Endodermal cell (in vitro differentiated cells): ENCODE measurements around the gene OLR1. TPM values are rescaled to one million over a fixed set of nuclear protein-coding genes. Genes with fewer than 3 reads are reported as not detected.

ENCODE experiments used
- DNase-seq: peaks from one replicate; pipeline ENCODE4 v3.0.0-alpha.2; 2017
- H3K27ac ChIP-seq: 2 replicates; pipeline ENCODE4 v1.5.1; 2013; ENCODE audit warnings: mild to moderate bottlenecking, low read depth, low read length, moderate library complexity
- H3K27me3 ChIP-seq: 2 replicates; pipeline ENCODE4 v1.6.1; 2013; ENCODE audit warnings: mild to moderate bottlenecking, low read length, moderate library complexity; ENCODE audit not compliant: insufficient read depth, control insufficient read depth, poor library complexity, severe bottlenecking
- H3K36me3 ChIP-seq: 2 replicates; pipeline ENCODE4 v1.7.0; 2013; ENCODE audit warnings: mild to moderate bottlenecking, low read length, moderate library complexity; ENCODE audit not compliant: control insufficient read depth, insufficient read depth
- H3K4me1 ChIP-seq: one replicate; pipeline ENCODE4 v1.7.0; 2013; ENCODE audit warnings: low read length; ENCODE audit not compliant: control insufficient read depth, insufficient read depth
- H3K4me3 ChIP-seq: 2 replicates; pipeline ENCODE4 v1.5.1; 2013; ENCODE audit warnings: mild to moderate bottlenecking, low read length, moderate library complexity
- H3K9ac ChIP-seq: 2 replicates; pipeline ENCODE4 v1.6.1; 2013; ENCODE audit warnings: mild to moderate bottlenecking, low read length, moderate library complexity; ENCODE audit not compliant: poor library complexity, severe bottlenecking; ENCODE audit errors: extremely low read depth
- H3K9me3 ChIP-seq: 2 replicates; pipeline ENCODE4 v1.6.1; 2013; ENCODE audit warnings: mild to moderate bottlenecking, low read length, moderate library complexity; ENCODE audit not compliant: control insufficient read depth
- H3K27ac Mint-ChIP-seq: 2 replicates; pipeline ENCODE4 v1.8.0; 2020; ENCODE audit warnings: mixed read lengths
- H3K27me3 Mint-ChIP-seq: 2 replicates; pipeline ENCODE4 v1.8.0; 2021; ENCODE audit warnings: mild to moderate bottlenecking, mixed read lengths; ENCODE audit not compliant: insufficient read depth
- H3K36me3 Mint-ChIP-seq: 2 replicates; pipeline ENCODE4 v1.8.0; 2020; ENCODE audit warnings: low read depth, mixed read lengths
- H3K4me1 Mint-ChIP-seq: 2 replicates; pipeline ENCODE4 v1.8.0; 2020; ENCODE audit warnings: mixed read lengths
- H3K4me3 Mint-ChIP-seq: 2 replicates; pipeline ENCODE4 v1.8.0; 2020; ENCODE audit warnings: mild to moderate bottlenecking, moderate library complexity, mixed read lengths
- H3K9me3 Mint-ChIP-seq: 2 replicates; pipeline ENCODE4 v1.8.0; 2020; ENCODE audit warnings: mild to moderate bottlenecking, mixed read lengths
- WGBS, 2 experiments: methylation state at CpG; one replicate each; pipeline versions ENCODE4 v1.1.5 to v1.1.7; 2013; ENCODE audit warnings: missing lambda C conversion rate in 2 of 2, mixed read lengths in 1 of 2; ENCODE audit not compliant: insufficient coverage in 1 of 2, insufficient read length in 1 of 2; 5-methylcytosine and 5-hydroxymethylcytosine counted together
- total RNA-seq, 2 donors: library from RNA; stranded (reverse); fragmentation: NEBNext Ultra II Directional in 1 of 2; extraction: Animal tissue kit (Norgen Biotek cat#: 25700) in 1 of 2; gene quantifications; 2 replicates in 1 of 2; 3 replicates in 1 of 2; pipeline ENCODE4 v1.2.1, GENCODE V29; 2021
- TF ChIP-seq, protein P1 (sequence below): fragments of 200-600 bp; sonication (generic); conservative IDR thresholded peaks from 2 replicates; pipeline ENCODE4 v1.5.0; 2021; ENCODE audit warnings: antibody characterized with exemption, mild to moderate bottlenecking

Gene OLR1
- total RNA-seq, 2 donors from 2014 or later, result 0.22 TPM; not detected in 1

DNA sequence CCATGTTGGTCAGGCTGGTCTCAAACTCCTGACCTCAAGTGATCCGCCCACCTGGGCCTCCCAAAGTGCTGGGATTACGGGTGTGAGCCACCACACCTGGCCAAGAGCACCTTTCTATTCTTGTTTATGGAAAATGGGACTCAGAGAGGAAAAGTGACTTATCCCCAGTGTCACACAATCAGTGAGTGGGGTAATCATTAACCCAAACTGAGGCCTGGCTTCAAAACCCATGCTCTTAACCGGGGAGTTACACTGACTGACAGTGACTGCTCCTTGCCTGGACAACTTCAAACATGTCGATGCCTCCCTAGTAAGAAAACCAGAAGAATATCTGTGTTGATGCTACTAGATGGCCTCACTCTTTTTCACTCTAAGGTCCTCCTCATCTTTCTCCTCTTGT is 49.2 kb downstream of the OLR1 start:
- H3K27me3 Mint-ChIP-seq, result no peaks in the 10 kb centered on the region
- Histone ChIP-seq H3K4me3 (no peak overlapping the region), H3K27ac (no peak overlapping the region), H3K36me3 (no peaks in the 10 kb centered on the region), H3K9me3 (no peaks in the 10 kb centered on the region), H3K9ac (no peak overlapping the region), H3K27me3 (no peaks in the 10 kb centered on the region), H3K4me1 (peaks cover 6% of the 10 kb centered on the region)
- H3K36me3 Mint-ChIP-seq, result peaks cover 3% of the 10 kb centered on the region
- 83 to 86% methylated on average over 4 of the region's 4 CpGs for WGBS, 2 experiments
- no peak for DNase-seq
- H3K4me1 Mint-ChIP-seq, result peaks cover 10% of the 10 kb centered on the region
- no peak overlapping the region for H3K4me3 Mint-ChIP-seq
- peaks cover 7% of the 10 kb centered on the region for H3K9me3 Mint-ChIP-seq
- no peak overlapping the region for H3K27ac Mint-ChIP-seq
- TF ChIP-seq, protein P1, sequence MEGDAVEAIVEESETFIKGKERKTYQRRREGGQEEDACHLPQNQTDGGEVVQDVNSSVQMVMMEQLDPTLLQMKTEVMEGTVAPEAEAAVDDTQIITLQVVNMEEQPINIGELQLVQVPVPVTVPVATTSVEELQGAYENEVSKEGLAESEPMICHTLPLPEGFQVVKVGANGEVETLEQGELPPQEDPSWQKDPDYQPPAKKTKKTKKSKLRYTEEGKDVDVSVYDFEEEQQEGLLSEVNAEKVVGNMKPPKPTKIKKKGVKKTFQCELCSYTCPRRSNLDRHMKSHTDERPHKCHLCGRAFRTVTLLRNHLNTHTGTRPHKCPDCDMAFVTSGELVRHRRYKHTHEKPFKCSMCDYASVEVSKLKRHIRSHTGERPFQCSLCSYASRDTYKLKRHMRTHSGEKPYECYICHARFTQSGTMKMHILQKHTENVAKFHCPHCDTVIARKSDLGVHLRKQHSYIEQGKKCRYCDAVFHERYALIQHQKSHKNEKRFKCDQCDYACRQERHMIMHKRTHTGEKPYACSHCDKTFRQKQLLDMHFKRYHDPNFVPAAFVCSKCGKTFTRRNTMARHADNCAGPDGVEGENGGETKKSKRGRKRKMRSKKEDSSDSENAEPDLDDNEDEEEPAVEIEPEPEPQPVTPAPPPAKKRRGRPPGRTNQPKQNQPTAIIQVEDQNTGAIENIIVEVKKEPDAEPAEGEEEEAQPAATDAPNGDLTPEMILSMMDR, result no peak

DNA sequence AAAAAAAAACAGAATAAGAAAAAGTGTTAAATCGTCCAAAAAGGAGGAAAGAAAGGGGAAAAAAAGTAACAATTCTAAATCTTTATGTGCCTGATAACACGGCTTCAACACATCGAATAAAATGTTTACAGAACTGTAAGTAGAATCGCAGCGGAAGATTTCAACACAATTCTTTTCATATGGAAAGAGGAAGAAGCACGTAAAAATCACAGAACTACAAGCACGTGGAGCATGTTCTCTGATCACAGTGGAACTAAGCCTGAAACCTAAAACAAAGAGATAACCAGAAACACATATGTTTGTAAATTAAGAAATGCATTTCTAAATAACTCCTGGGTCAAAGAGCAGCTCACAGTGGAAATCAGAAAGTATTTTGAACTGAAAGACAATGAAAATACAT is 50.7 kb downstream of the OLR1 start:
- no peak overlapping the region for H3K4me3 ChIP-seq
- H3K36me3 Mint-ChIP-seq, result peaks cover 3% of the 10 kb centered on the region
- no peaks in the 10 kb centered on the region for H3K9me3 ChIP-seq
- H3K27ac ChIP-seq, result no peak overlapping the region
- DNase-seq, result no peak
- peaks cover 10% of the 10 kb centered on the region for H3K4me1 Mint-ChIP-seq
- no peak overlapping the region for H3K27ac Mint-ChIP-seq
- H3K4me3 Mint-ChIP-seq, result no peak overlapping the region
- no peaks in the 10 kb centered on the region for H3K36me3 ChIP-seq
- no peaks in the 10 kb centered on the region for H3K27me3 ChIP-seq
- WGBS, 2 experiments, result 87 to 90% methylated on average over 5 to 6 of the region's 7 CpGs
- no peak overlapping the region for H3K9ac ChIP-seq
- TF ChIP-seq, protein P1, result no peak
- H3K27me3 Mint-ChIP-seq, result no peaks in the 10 kb centered on the region
- H3K9me3 Mint-ChIP-seq, result peaks cover 7% of the 10 kb centered on the region
- peaks cover 3% of the 10 kb centered on the region for H3K4me1 ChIP-seq

DNA sequence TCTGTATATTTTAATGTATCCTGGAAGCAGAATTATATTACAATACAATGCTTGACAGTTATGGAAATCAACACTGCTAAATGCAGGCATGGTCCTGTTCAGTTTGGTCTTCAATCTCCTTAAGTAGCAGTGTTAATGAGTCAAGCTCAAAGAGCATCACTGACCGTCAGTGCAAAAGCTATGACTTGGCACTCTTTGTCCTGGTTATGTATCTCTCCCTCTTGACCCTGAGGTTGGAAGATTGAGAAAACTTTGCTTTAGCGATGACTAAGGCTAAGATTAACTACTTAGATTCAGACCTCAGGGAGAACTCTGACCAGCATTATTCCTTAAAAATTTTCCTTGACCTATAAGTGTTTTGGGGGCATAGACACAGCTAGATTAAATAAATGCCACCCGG is 52.9 kb downstream of the OLR1 start:
- H3K27me3 Mint-ChIP-seq, result no peaks in the 10 kb centered on the region
- peaks cover 7% of the 10 kb centered on the region for H3K9me3 Mint-ChIP-seq
- Histone ChIP-seq H3K27me3 (no peaks in the 10 kb centered on the region), H3K9me3 (no peaks in the 10 kb centered on the region), H3K4me3 (no peak overlapping the region), H3K9ac (no peak overlapping the region), H3K36me3 (no peaks in the 10 kb centered on the region), H3K27ac (no peak overlapping the region), H3K4me1 (no peaks in the 10 kb centered on the region)
- WGBS, 2 experiments, result 88% methylated on average over 3 of the region's 3 CpGs; no CpG with 5 or more reads in 1 of the 2 experiments
- TF ChIP-seq, protein P1, result no peak
- no peak overlapping the region for H3K27ac Mint-ChIP-seq
- DNase-seq, result no peak
- H3K36me3 Mint-ChIP-seq, result peaks cover 3% of the 10 kb centered on the region
- no peak overlapping the region for H3K4me3 Mint-ChIP-seq
- no peaks in the 10 kb centered on the region for H3K4me1 Mint-ChIP-seq
